GM12878 (cell line): ENCODE results near the gene SKAP1. TPM values are rescaled to one million over a fixed set of nuclear protein-coding genes. Genes with fewer than 3 reads are reported as not detected.

Experiments
- BCL11A ChIP-seq: IDR thresholded peaks from 2 replicates; pipeline ENCODE4 v1.6.1; 2011; ENCODE audit warnings: low read depth, low read length
- CBX3 ChIP-seq: fragments of 200-600 bp; sonication (generic); IDR thresholded peaks from 2 replicates; pipeline ENCODE4 v1.6.1; 2016; ENCODE audit warnings: low read depth, borderline replicate concordance
- CHD4 ChIP-seq: fragments of 200-600 bp; sonication (generic); IDR thresholded peaks from 2 replicates; pipeline ENCODE4 v1.6.1; 2016; ENCODE audit warnings: mild to moderate bottlenecking
- ETV6 ChIP-seq, 2 experiments: fragments of 450-650 bp in 1 of 2; IDR thresholded peaks in 1 of 2; conservative IDR thresholded peaks in 1 of 2; 2 replicates each; pipeline ENCODE4 v1.6.1; 2014; ENCODE audit warnings: antibody characterized with exemption in 1 of 2, borderline replicate concordance in 1 of 2, low read depth in 1 of 2, mild to moderate bottlenecking in 1 of 2, moderate library complexity in 1 of 2
- FOXM1 ChIP-seq: IDR thresholded peaks from 2 replicates; pipeline ENCODE4 v1.6.1; 2012; ENCODE audit warnings: low read depth, mild to moderate bottlenecking, inconsistent platforms, low read length, moderate library complexity
- HCFC1 ChIP-seq: fragments of 150-350 bp; IDR thresholded peaks from 2 replicates; pipeline ENCODE4 v1.6.1; 2014; ENCODE audit warnings: low read length
- HDAC2 ChIP-seq: fragments of 200-600 bp; sonication (generic); IDR thresholded peaks from 2 replicates; pipeline ENCODE4 v1.6.1; 2017
- HSF1 ChIP-seq: fragments of 150-350 bp; IDR thresholded peaks from 2 replicates; pipeline ENCODE4 v1.6.1; 2014; ENCODE audit warnings: mild to moderate bottlenecking, low read depth, low read length
- MAX ChIP-seq: IDR thresholded peaks from 2 replicates; pipeline ENCODE4 v1.6.1; 2012; ENCODE audit warnings: low read depth, low read length, improper control_type of control experiment
- MTA2 ChIP-seq: fragments of 450-650 bp; IDR thresholded peaks from 2 replicates; pipeline ENCODE4 v1.6.1; 2016; ENCODE audit warnings: low read depth, mild to moderate bottlenecking, moderate library complexity
- MXI1 ChIP-seq: fragments of 150-350 bp; IDR thresholded peaks from 2 replicates; pipeline ENCODE4 v1.6.1; 2011; ENCODE audit warnings: low read depth, mild to moderate bottlenecking, inconsistent platforms, low read length, improper control_type of control experiment
- NFXL1 ChIP-seq: fragments of 450-650 bp; IDR thresholded peaks from 2 replicates; pipeline ENCODE4 v1.6.1; 2017; ENCODE audit warnings: antibody characterized with exemption, mild to moderate bottlenecking, borderline replicate concordance
- NR2C1 ChIP-seq: fragments of 450-650 bp; IDR thresholded peaks from 2 replicates; pipeline ENCODE4 v1.6.1; 2017; ENCODE audit warnings: antibody characterized with exemption, mild to moderate bottlenecking, moderate library complexity
- NR2F1 ChIP-seq: fragments of 450-650 bp; conservative IDR thresholded peaks from 2 replicates; pipeline ENCODE4 v1.6.1; 2017; ENCODE audit warnings: mild to moderate bottlenecking
- PML ChIP-seq: IDR thresholded peaks from 2 replicates; pipeline ENCODE4 v1.6.1; 2012; ENCODE audit warnings: low read length, inconsistent platforms
- RB1 ChIP-seq: fragments of 450-650 bp; formaldehyde crosslinking; IDR thresholded peaks from 2 replicates; pipeline ENCODE4 v1.6.1; 2017; ENCODE audit warnings: mild to moderate bottlenecking, borderline replicate concordance
- RELB ChIP-seq: fragments of 450-650 bp; IDR thresholded peaks from 2 replicates; pipeline ENCODE4 v1.6.1; 2017; ENCODE audit warnings: low read depth, mild to moderate bottlenecking, moderate library complexity
- RUNX3 ChIP-seq: IDR thresholded peaks from 2 replicates; pipeline ENCODE4 v1.6.1; 2012; ENCODE audit warnings: low read length, inconsistent platforms
- SMARCA5 ChIP-seq: fragments of 450-650 bp; IDR thresholded peaks from 2 replicates; pipeline ENCODE4 v1.6.1; 2017; ENCODE audit warnings: mild to moderate bottlenecking
- TCF12 ChIP-seq: IDR thresholded peaks from 2 replicates; pipeline ENCODE4 v1.6.1; 2011; ENCODE audit warnings: low read depth, mild to moderate bottlenecking, low read length
- ZBTB33 ChIP-seq: fragments of 450-650 bp; IDR thresholded peaks from 2 replicates; pipeline ENCODE4 v1.6.1; 2017; ENCODE audit warnings: mild to moderate bottlenecking
- ZBTB40 ChIP-seq: fragments of 450-650 bp; IDR thresholded peaks from 2 replicates; pipeline ENCODE4 v1.6.1; 2016; ENCODE audit warnings: mild to moderate bottlenecking, moderate library complexity, borderline replicate concordance
- ZNF207 ChIP-seq: fragments of 450-650 bp; IDR thresholded peaks from 2 replicates; pipeline ENCODE4 v1.6.1; 2014; ENCODE audit warnings: antibody characterized with exemption, mild to moderate bottlenecking, borderline replicate concordance
- polyA plus RNA-seq, 11 experiments: library from polyadenylated mRNA; depleted of rRNA in 4 of 11; unstranded in 6 of 11; stranded (reverse) in 5 of 11; fragments of >200 nt; fragmentation: Nextera tagmentation in 4 of 11; fragmentation: Illumina TruSeq in 1 of 11; extraction: Ambion mirVana in 4 of 11; extraction: Trizol in 1 of 11; gene quantifications; 1 replicate in 1 of 11; 2 replicates in 10 of 11; pipeline versions ENCODE4 v1.2.1 to v1.2.3, GENCODE V29; 2011 to 2016; ENCODE audit warnings: inconsistent platforms in 2 of 11, missing spikeins in 2 of 11, low read depth in 1 of 11
- total RNA-seq, 4 experiments: library from RNA; depleted of rRNA in 3 of 4; stranded (reverse); fragments of >200 nt in 3 of 4; fragmentation: Illumina TruSeq in 1 of 4; extraction: Trizol in 1 of 4; gene quantifications; 2 replicates each; pipeline versions ENCODE4 v1.2.1 to v1.2.3, GENCODE V29; 2013 to 2021

The SKAP1 gene
- total and polyA plus RNA-seq, 10 of the 15 experiments (the other 5 are each of a cell fraction or from before 2014, with no cell fraction given), result 17.1 to 97.6 (median 35.9) TPM

- no peak for TF ChIP-seq ZBTB33
- TF ChIP-seq HCFC1, result no peak
- peak; percentile 52; the same call in 1 of the 2 replicates for TF ChIP-seq RELB
- no peak for TF ChIP-seq NFXL1
- no peak for TF ChIP-seq PML
- no peak for TF ChIP-seq CBX3
- TF ChIP-seq MXI1, result peak; percentile 64
- peak; percentile 96 for TF ChIP-seq NR2F1
- no peak for TF ChIP-seq FOXM1
- TF ChIP-seq RUNX3, result peak; percentile 9; the same call in 1 of the 2 replicates
- TF ChIP-seq ETV6 (conservative IDR thresholded peaks at IDR 0.05 in 1 of 2, IDR thresholded peaks at IDR 0.05 in 1 of 2; ENCODE audit: borderline replicate concordance in 1 of 2, low read depth in 1 of 2), result no peak
- no peak for TF ChIP-seq CHD4
- no peak for TF ChIP-seq HDAC2
- TF ChIP-seq HSF1, result no peak
- TF ChIP-seq TCF12, result no peak
- TF ChIP-seq MTA2, result no peak
- peak; percentile 12; the same call in 1 of the 2 replicates for TF ChIP-seq SMARCA5
- no peak; the same call in 1 of the 2 replicates for TF ChIP-seq MAX
- no peak for TF ChIP-seq RB1
- no peak for TF ChIP-seq BCL11A
- no peak for TF ChIP-seq ZBTB40
- TF ChIP-seq NR2C1, result peak; percentile 52
- peak; percentile 44; the same call in 1 of the 2 replicates for TF ChIP-seq ZNF207
These were observed 10.0 kb upstream of the SKAP1 start (continued) for GRCh38 chr17:48439875-48440505.
